ENCODE measurements around the gene MITD1.

The MITD1 gene

GRCh38 chr2:99181624-99182000, 754 bp upstream of the MITD1 start:
- DNase-seq: peak; percentile 41 to 46
- TF ChIP-seq GATA1 (IDR thresholded peaks at IDR 0.05; ENCODE audit: low read depth, low read length) (no peak), POLR2A (IDR thresholded peaks at IDR 0.05; ENCODE audit: low read length) (no peak)

GRCh38 chr2:99171377-99172140, 9.3 kb downstream of the MITD1 start:
- no peak for TF ChIP-seq POLR2A (IDR thresholded peaks at IDR 0.05; ENCODE audit: low read length)
- TF ChIP-seq GATA1 (IDR thresholded peaks at IDR 0.05; ENCODE audit: low read depth, low read length): no peak
- DNase-seq: no peak

- TF ChIP-seq GATA1 (IDR thresholded peaks at IDR 0.05; ENCODE audit: low read depth, low read length) (no peak), POLR2A (IDR thresholded peaks at IDR 0.05; ENCODE audit: low read length) (no peak)
- no peak for DNase-seq
Measured at GRCh38 chr2:99169534-99169933, 11.3 kb downstream of the MITD1 start.

GRCh38 chr2:99166218-99166617, 14.6 kb downstream of the MITD1 start:
- TF ChIP-seq POLR2A (IDR thresholded peaks at IDR 0.05; ENCODE audit: low read length) (no peak), GATA1 (IDR thresholded peaks at IDR 0.05; ENCODE audit: low read depth, low read length) (no peak)
- no peak for DNase-seq

GRCh38 chr2:99159594-99159993, 21.3 kb downstream of the MITD1 start:
- TF ChIP-seq POLR2A (IDR thresholded peaks at IDR 0.05; ENCODE audit: low read length) (no peak), GATA1 (IDR thresholded peaks at IDR 0.05; ENCODE audit: low read depth, low read length) (no peak)
- DNase-seq: no peak

GRCh38 chr2:99158599-99158998, 22.3 kb downstream of the MITD1 start:
- TF ChIP-seq POLR2A (IDR thresholded peaks at IDR 0.05; ENCODE audit: low read length) (no peak), GATA1 (IDR thresholded peaks at IDR 0.05; ENCODE audit: low read depth, low read length) (no peak)
- no peak for DNase-seq

GRCh38 chr2:99156891-99157290, 24.0 kb downstream of the MITD1 start:
- DNase-seq: no peak
- TF ChIP-seq GATA1 (IDR thresholded peaks at IDR 0.05; ENCODE audit: low read depth, low read length) (no peak), POLR2A (IDR thresholded peaks at IDR 0.05; ENCODE audit: low read length) (no peak)

GRCh38 chr2:99154643-99155536, 26.0 kb downstream of the MITD1 start, which contains the start of the genes LIPT1 and TSGA10:
Gene LIPT1, plus strand, starts transcription at chr2:99154967. Its CDS starts 6,991 bp downstream, at chr2:99161958.
Gene TSGA10, minus strand, starts transcription at chr2:99154942. Its CDS starts 45,503 bp downstream, at chr2:99109439.
- TF ChIP-seq POLR2A (IDR thresholded peaks at IDR 0.05; ENCODE audit: low read length): peak; percentile 96
- TF ChIP-seq GATA1 (IDR thresholded peaks at IDR 0.05; ENCODE audit: low read depth, low read length): no peak
- DNase-seq: peak; percentile 95

GRCh38 chr2:99153921-99154604, 26.8 kb downstream of the MITD1 start:
- peak; percentile 54 to 78 for DNase-seq
- TF ChIP-seq POLR2A (IDR thresholded peaks at IDR 0.05; ENCODE audit: low read length): no peak

GRCh38 chr2:99152199-99152895, 28.5 kb downstream of the MITD1 start:
- no peak for DNase-seq
- TF ChIP-seq POLR2A (IDR thresholded peaks at IDR 0.05; ENCODE audit: low read length) (no peak), GATA1 (IDR thresholded peaks at IDR 0.05; ENCODE audit: low read depth, low read length) (no peak)

GRCh38 chr2:99150706-99151105, 30.2 kb downstream of the MITD1 start:
- TF ChIP-seq POLR2A (IDR thresholded peaks at IDR 0.05; ENCODE audit: low read length) (no peak), GATA1 (IDR thresholded peaks at IDR 0.05; ENCODE audit: low read depth, low read length) (no peak)
- DNase-seq: no peak

- TF ChIP-seq POLR2A (IDR thresholded peaks at IDR 0.05; ENCODE audit: low read length): peak; percentile 73
- no peak for TF ChIP-seq GATA1 (IDR thresholded peaks at IDR 0.05; ENCODE audit: low read depth, low read length)
- DNase-seq: peak; percentile 91 to 92
Measured at GRCh38 chr2:99141110-99142108, 39.4 kb downstream of the MITD1 start, which contains the start of gene C2orf15. Gene C2orf15, plus strand, starts transcription at chr2:99141707. Its CDS starts 8,852 bp downstream, at chr2:99150559.

All from erythroblast (primary cell).